ENCODE results near the gene EEFSEC. TPM values are rescaled to one million over a fixed set of nuclear protein-coding genes. Genes with fewer than 3 reads are reported as not detected.

EEFSEC gene
- total RNA-seq, 2 experiments from 2014 or later: 17.7 to 25.3 TPM

DNA sequence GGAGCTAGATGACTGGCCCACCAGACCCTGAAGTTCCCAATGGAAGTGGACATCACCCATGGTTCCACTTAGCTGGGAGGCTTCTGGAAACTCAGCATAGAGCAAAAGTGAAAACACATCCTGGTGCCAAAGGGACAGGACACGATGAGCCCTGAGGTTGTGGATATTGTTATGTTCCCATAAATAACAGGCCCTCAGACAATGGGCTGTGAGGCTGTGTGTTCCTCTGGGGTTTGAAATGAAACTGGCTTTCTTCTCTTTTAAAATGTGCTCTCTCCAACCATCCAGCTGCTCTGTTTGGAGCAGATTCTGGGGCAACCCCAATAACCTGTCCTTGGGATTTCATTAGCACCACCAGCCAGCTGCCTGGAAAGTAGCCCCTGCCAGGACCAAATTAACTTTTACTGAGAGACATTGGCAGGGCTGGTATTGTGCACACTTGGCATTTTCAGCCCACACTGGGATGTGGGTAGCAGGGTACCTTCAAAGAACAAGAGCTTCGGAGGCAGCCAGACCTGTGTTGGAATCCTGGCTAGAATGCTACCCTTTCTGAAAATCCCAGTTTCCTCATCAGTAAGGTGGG lies 215.9 kb downstream of the EEFSEC start:
- Histone ChIP-seq H3K36me3 (ENCODE audit: insufficient read depth, low read length) (no peaks in the 10 kb centered on the region), H3K4me1 (ENCODE audit: insufficient read depth, low read length, poor library complexity, severe bottlenecking) (peaks cover 6% of the 10 kb centered on the region), H3K4me3 (ENCODE audit: low read depth, low read length, poor library complexity, severe bottlenecking) (no peak overlapping the region), H3K9me3 (ENCODE audit: low read length) (no peaks in the 10 kb centered on the region), H4K20me1 (ENCODE audit: insufficient read depth, low read length) (no peaks in the 10 kb centered on the region; the same call in 1 of the 2 replicates), H3K27ac (ENCODE audit: low read depth, low read length, poor library complexity, severe bottlenecking) (no peak overlapping the region), H3K9me2 (ENCODE audit: insufficient read depth, low read length) (no peaks in the 10 kb centered on the region), H3K79me2 (ENCODE audit: insufficient read depth, low read depth, low read length) (no peaks in the 10 kb centered on the region), H2AFZ (ENCODE audit: low read length) (no peak overlapping the region), H3K4me2 (ENCODE audit: low read length) (no peak overlapping the region)
- no TSS peak for BruUV-seq (replicated peaks)
- no peak for TF ChIP-seq EZH2phosphoT487 (IDR thresholded peaks at IDR 0.05; ENCODE audit: borderline replicate concordance, low read depth, low read length)
- TF ChIP-seq, protein P1, sequence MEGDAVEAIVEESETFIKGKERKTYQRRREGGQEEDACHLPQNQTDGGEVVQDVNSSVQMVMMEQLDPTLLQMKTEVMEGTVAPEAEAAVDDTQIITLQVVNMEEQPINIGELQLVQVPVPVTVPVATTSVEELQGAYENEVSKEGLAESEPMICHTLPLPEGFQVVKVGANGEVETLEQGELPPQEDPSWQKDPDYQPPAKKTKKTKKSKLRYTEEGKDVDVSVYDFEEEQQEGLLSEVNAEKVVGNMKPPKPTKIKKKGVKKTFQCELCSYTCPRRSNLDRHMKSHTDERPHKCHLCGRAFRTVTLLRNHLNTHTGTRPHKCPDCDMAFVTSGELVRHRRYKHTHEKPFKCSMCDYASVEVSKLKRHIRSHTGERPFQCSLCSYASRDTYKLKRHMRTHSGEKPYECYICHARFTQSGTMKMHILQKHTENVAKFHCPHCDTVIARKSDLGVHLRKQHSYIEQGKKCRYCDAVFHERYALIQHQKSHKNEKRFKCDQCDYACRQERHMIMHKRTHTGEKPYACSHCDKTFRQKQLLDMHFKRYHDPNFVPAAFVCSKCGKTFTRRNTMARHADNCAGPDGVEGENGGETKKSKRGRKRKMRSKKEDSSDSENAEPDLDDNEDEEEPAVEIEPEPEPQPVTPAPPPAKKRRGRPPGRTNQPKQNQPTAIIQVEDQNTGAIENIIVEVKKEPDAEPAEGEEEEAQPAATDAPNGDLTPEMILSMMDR (conservative IDR thresholded peaks at IDR 0.05; ENCODE audit: low read length): no peak
- CTCF ChIA-PET (ENCODE audit: unreplicated experiment): interaction anchor here (1.3 kb wide), 1 partner anchor 122 kb away, joined by 4 read pairs; no protein-coding TSS in a partner anchor
- POLR2A ChIA-PET: interaction anchor here (0.6 kb wide), 1 partner anchor 14 kb away, joined by 4 read pairs; no protein-coding TSS in a partner anchor
- intact Hi-C loops (cut with micrococcal nuclease; ENCODE audit: unreplicated experiment): no loop called here
- no peak for DNase-seq (ENCODE audit: low spot score)

GRCh38 chr3:128369881-128370642 lies 216.8 kb downstream of the EEFSEC start:
- no peak overlapping the region for H3K27ac ChIP-seq (ENCODE audit: low read depth, low read length, poor library complexity, severe bottlenecking)
- H4K20me1 ChIP-seq (ENCODE audit: insufficient read depth, low read length): no peaks in the 10 kb centered on the region; the same call in 1 of the 2 replicates
- no peak for TF ChIP-seq EZH2phosphoT487 (IDR thresholded peaks at IDR 0.05; ENCODE audit: borderline replicate concordance, low read depth, low read length)
- TF ChIP-seq, protein P1 (conservative IDR thresholded peaks at IDR 0.05; ENCODE audit: low read length): peak; percentile 51
- H3K9me3 ChIP-seq (ENCODE audit: low read length): no peaks in the 10 kb centered on the region
- H3K4me2 ChIP-seq (ENCODE audit: low read length): no peak overlapping the region
- no peaks in the 10 kb centered on the region for H3K79me2 ChIP-seq (ENCODE audit: insufficient read depth, low read depth, low read length)
- H3K9me2 ChIP-seq (ENCODE audit: insufficient read depth, low read length): no peaks in the 10 kb centered on the region
- peak; percentile 22 for DNase-seq (ENCODE audit: low spot score)
- no TSS peak for BruUV-seq (replicated peaks)
- ChIA-PET CTCF (ENCODE audit: unreplicated experiment) (interaction anchor here (0.6 to 1.3 kb wide), 2 partner anchors 123 to 798 kb away, joined by 3 to 4 read pairs; no protein-coding TSS in a partner anchor), POLR2A (interaction anchor here (1.0 kb wide), 1 partner anchor 12 kb away, joined by 4 read pairs; no protein-coding TSS in a partner anchor)
- no peak overlapping the region for H2AFZ ChIP-seq (ENCODE audit: low read length)
- H3K4me1 ChIP-seq (ENCODE audit: insufficient read depth, low read length, poor library complexity, severe bottlenecking): peaks cover 15% of the 10 kb centered on the region
- H3K36me3 ChIP-seq (ENCODE audit: insufficient read depth, low read length): no peaks in the 10 kb centered on the region
- H3K4me3 ChIP-seq (ENCODE audit: low read depth, low read length, poor library complexity, severe bottlenecking): no peak overlapping the region
- intact Hi-C loops (cut with micrococcal nuclease; ENCODE audit: unreplicated experiment): no loop called here

Measured in OCI-LY7 (cell line).